ENCODE measurements around the gene TFAP2E.

TFAP2E gene

DNA sequence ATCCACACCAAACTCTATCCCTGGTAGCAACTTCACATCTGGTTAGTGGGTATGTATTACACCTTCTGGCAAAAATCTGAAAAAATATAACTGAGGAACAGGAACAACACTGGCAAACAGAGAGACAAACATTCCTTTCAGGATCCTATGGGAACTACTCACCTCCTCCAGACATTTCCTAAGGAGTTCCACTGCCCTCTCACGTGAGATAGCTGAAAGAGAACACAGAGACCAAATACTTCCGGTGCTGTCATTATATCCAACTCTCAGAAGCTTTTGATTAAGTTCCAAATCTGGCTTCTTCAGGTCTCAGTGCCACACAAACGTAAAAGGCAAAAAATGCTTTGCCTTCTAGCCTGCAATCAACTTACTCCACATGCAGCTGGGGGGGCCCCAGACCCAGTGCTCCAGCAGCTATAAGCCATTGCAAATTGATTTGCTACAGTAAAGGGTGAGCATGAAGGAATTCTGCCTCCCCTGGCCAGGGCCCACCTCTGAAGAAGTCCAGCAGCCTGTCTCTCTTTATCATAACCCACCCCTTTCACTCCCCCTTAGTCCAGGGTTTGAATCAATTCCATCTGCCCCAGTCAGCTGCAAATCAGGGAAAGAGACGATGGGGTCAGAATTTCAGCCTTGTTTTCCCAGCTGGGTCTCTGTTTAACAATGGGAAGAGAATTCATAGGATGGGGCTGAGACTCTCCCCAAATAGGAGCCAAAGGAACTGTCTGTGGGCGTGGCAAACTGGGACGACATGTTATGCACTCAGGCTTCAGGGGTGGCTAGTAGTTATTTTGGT, 32.2 kb downstream of the TFAP2E start:
- H3K27ac ChIP-seq: no peak overlapping the region
- H3K27me3 ChIP-seq: no peaks in the 10 kb centered on the region
- TF ChIP-seq CTCF (IDR thresholded peaks at IDR 0.05): no peak
- no peak overlapping the region for H3K4me3 ChIP-seq (ENCODE audit: low read depth in 1 of 2, low read length in 1 of 2)
- no peaks in the 10 kb centered on the region for H3K9me3 ChIP-seq
- peaks cover 71% of the 10 kb centered on the region for H3K36me3 ChIP-seq
- H3K4me1 ChIP-seq (ENCODE audit: control insufficient read depth in 1 of 2, insufficient read depth in 1 of 2, low read depth in 1 of 2, low read length in 1 of 2): no peaks in the 10 kb centered on the region

GRCh38 chr1:35605867-35606182, 32.7 kb downstream of the TFAP2E start:
- Histone ChIP-seq H3K36me3 (peaks cover 71% of the 10 kb centered on the region), H3K27me3 (no peaks in the 10 kb centered on the region), H3K27ac (no peak overlapping the region), H3K9me3 (no peaks in the 10 kb centered on the region), H3K4me3 (ENCODE audit: low read depth in 1 of 2, low read length in 1 of 2) (no peak overlapping the region), H3K4me1 (ENCODE audit: control insufficient read depth in 1 of 2, insufficient read depth in 1 of 2, low read depth in 1 of 2, low read length in 1 of 2) (no peaks in the 10 kb centered on the region)
- no peak for TF ChIP-seq CTCF (IDR thresholded peaks at IDR 0.05)

GRCh38 chr1:35611655-35612054, 38.5 kb downstream of the TFAP2E start:
- H3K27ac ChIP-seq: no peak overlapping the region
- peaks cover 40% of the 10 kb centered on the region for H3K36me3 ChIP-seq
- no peaks in the 10 kb centered on the region for H3K27me3 ChIP-seq
- no peak overlapping the region for H3K4me3 ChIP-seq (ENCODE audit: low read depth in 1 of 2, low read length in 1 of 2)
- H3K4me1 ChIP-seq (ENCODE audit: control insufficient read depth in 1 of 2, insufficient read depth in 1 of 2, low read depth in 1 of 2, low read length in 1 of 2): no peaks in the 10 kb centered on the region
- H3K9me3 ChIP-seq: no peaks in the 10 kb centered on the region
- TF ChIP-seq CTCF (IDR thresholded peaks at IDR 0.05): no peak

- Histone ChIP-seq H3K9me3 (no peaks in the 10 kb centered on the region), H3K4me3 (ENCODE audit: low read depth in 1 of 2, low read length in 1 of 2) (no peak overlapping the region), H3K27ac (no peak overlapping the region), H3K36me3 (peaks cover 24% of the 10 kb centered on the region), H3K27me3 (no peaks in the 10 kb centered on the region), H3K4me1 (ENCODE audit: control insufficient read depth in 1 of 2, insufficient read depth in 1 of 2, low read depth in 1 of 2, low read length in 1 of 2) (no peaks in the 10 kb centered on the region)
- TF ChIP-seq CTCF (IDR thresholded peaks at IDR 0.05): no peak
Observed at GRCh38 chr1:35615440-35615839, 42.3 kb downstream of the TFAP2E start.

GRCh38 chr1:35619237-35620121, 46.4 kb downstream of the TFAP2E start:
- peaks cover 29% of the 10 kb centered on the region for H3K36me3 ChIP-seq
- no peaks in the 10 kb centered on the region for H3K4me1 ChIP-seq (ENCODE audit: control insufficient read depth in 1 of 2, insufficient read depth in 1 of 2, low read depth in 1 of 2, low read length in 1 of 2)
- H3K27ac ChIP-seq: no peak overlapping the region
- no peak overlapping the region for H3K4me3 ChIP-seq (ENCODE audit: low read depth in 1 of 2, low read length in 1 of 2)
- H3K9me3 ChIP-seq: no peaks in the 10 kb centered on the region
- TF ChIP-seq CTCF (IDR thresholded peaks at IDR 0.05): no peak
- no peaks in the 10 kb centered on the region for H3K27me3 ChIP-seq
